CD14-positive monocyte (primary cell): Measurements from ENCODE around the gene GLI1. TPM values are rescaled to one million over a fixed set of nuclear protein-coding genes. Genes with fewer than 3 reads are reported as not detected.

ENCODE experiments used
- DNase-seq, 3 donors: peaks; one replicate each; pipeline ENCODE4 v3.0.0-alpha.2; 2011 to 2022
- H2AFZ ChIP-seq: 2 replicates; pipeline ENCODE4 v1.6.0; 2012; ENCODE audit warnings: mild to moderate bottlenecking, low read depth, low read length, inconsistent platforms; ENCODE audit not compliant: insufficient read depth, poor library complexity, severe bottlenecking
- H3K27ac ChIP-seq, 2 donors: 1 replicate in 1 of 2; 2 replicates in 1 of 2; pipeline ENCODE4 v1.5.1; 2012 to 2013; ENCODE audit warnings: low read length in 2 of 2, control low read depth in 1 of 2, inconsistent platforms in 1 of 2, low read depth in 1 of 2, mild to moderate bottlenecking in 1 of 2
- H3K27me3 ChIP-seq, 2 donors: one replicate each; pipeline versions ENCODE4 v1.6.0 to v1.6.1; 2011 to 2013; ENCODE audit warnings: low read length in 2 of 2; ENCODE audit not compliant: control insufficient read depth in 2 of 2, insufficient read depth in 2 of 2
- H3K36me3 ChIP-seq, 2 donors: replicated peaks in 1 of 2; 1 replicate in 1 of 2; 2 replicates in 1 of 2; pipeline versions ENCODE4 v1.5.1 to v1.6.1; 2012 to 2013; ENCODE audit warnings: low read length in 2 of 2, control low read depth in 1 of 2, inconsistent platforms in 1 of 2, mild to moderate bottlenecking in 1 of 2; ENCODE audit not compliant: insufficient read depth in 2 of 2, control insufficient read depth in 1 of 2
- H3K4me1 ChIP-seq, 2 donors: 1 replicate in 1 of 2; 2 replicates in 1 of 2; pipeline versions ENCODE4 v1.5.1 to v1.6.1; 2012 to 2013; ENCODE audit warnings: low read length in 2 of 2, control low read depth in 1 of 2, inconsistent platforms in 1 of 2, mild to moderate bottlenecking in 1 of 2, moderate library complexity in 1 of 2; ENCODE audit not compliant: insufficient read depth in 2 of 2, control insufficient read depth in 1 of 2
- H3K4me2 ChIP-seq: replicated peaks from 2 replicates; pipeline ENCODE3; 2012; ENCODE audit warnings: low read length, moderate library complexity, mild to moderate bottlenecking; ENCODE audit not compliant: poor library complexity, severe bottlenecking; ENCODE audit errors: extremely low read depth
- H3K4me3 ChIP-seq, 3 experiments: fragments of 200-600 bp in 1 of 3; sonication (generic) in 1 of 3; replicated peaks in 1 of 3; 1 replicate in 2 of 3; 2 replicates in 1 of 3; pipeline ENCODE4 v1.5.1; 2011 to 2013; ENCODE audit warnings: low read length in 3 of 3, mild to moderate bottlenecking in 3 of 3, control low read depth in 2 of 3, low read depth in 2 of 3, inconsistent platforms in 1 of 3, moderate library complexity in 1 of 3
- H3K79me2 ChIP-seq: 2 replicates; pipeline ENCODE4 v1.6.0; 2012; ENCODE audit warnings: mild to moderate bottlenecking, control low read depth, inconsistent platforms, low read length, moderate library complexity; ENCODE audit not compliant: insufficient read depth
- H3K9ac ChIP-seq: 2 replicates; pipeline ENCODE4 v1.6.0; 2017; ENCODE audit warnings: low read length, mild to moderate bottlenecking; ENCODE audit not compliant: insufficient read depth, poor library complexity, severe bottlenecking
- H3K9me3 ChIP-seq, 2 donors: replicated peaks in 1 of 2; 1 replicate in 1 of 2; 2 replicates in 1 of 2; pipeline versions ENCODE4 v1.5.1 to v1.6.1; 2012 to 2013; ENCODE audit warnings: low read length in 2 of 2, control low read depth in 1 of 2; ENCODE audit not compliant: control insufficient read depth in 1 of 2, insufficient read depth in 1 of 2
- H4K20me1 ChIP-seq: 2 replicates; pipeline ENCODE4 v1.6.0; 2012; ENCODE audit warnings: mild to moderate bottlenecking, low read length, control low read depth, moderate library complexity; ENCODE audit not compliant: insufficient read depth
- H3K27ac Mint-ChIP-seq, 7 donors: one replicate each; pipeline ENCODE4 v1.8.0; 2020; ENCODE audit warnings: mild to moderate bottlenecking in 7 of 7, mixed read lengths in 7 of 7, moderate library complexity in 6 of 7, inconsistent platforms in 2 of 7
- H3K27me3 Mint-ChIP-seq, 3 donors: one replicate each; pipeline ENCODE4 v1.8.0; 2021 to 2022; ENCODE audit warnings: low read depth in 3 of 3, mild to moderate bottlenecking in 3 of 3, mixed read lengths in 3 of 3, moderate library complexity in 3 of 3, inconsistent platforms in 1 of 3
- H3K36me3 Mint-ChIP-seq, 2 donors: one replicate each; pipeline ENCODE4 v1.8.0; 2020; ENCODE audit warnings: mixed read lengths in 2 of 2, inconsistent platforms in 1 of 2, mild to moderate bottlenecking in 1 of 2
- H3K4me1 Mint-ChIP-seq: one replicate; pipeline ENCODE4 v1.8.0; 2020; ENCODE audit warnings: mild to moderate bottlenecking, mixed read lengths
- H3K4me3 Mint-ChIP-seq, 2 donors: one replicate each; pipeline ENCODE4 v1.8.0; 2020; ENCODE audit warnings: mild to moderate bottlenecking in 2 of 2, mixed read lengths in 2 of 2, moderate library complexity in 1 of 2
- H3K9me3 Mint-ChIP-seq, 7 donors: one replicate each; pipeline ENCODE4 v1.8.0; 2020 to 2022; ENCODE audit warnings: mixed read lengths in 7 of 7, mild to moderate bottlenecking in 6 of 7, moderate library complexity in 6 of 7, inconsistent platforms in 2 of 7
- WGBS: methylation state at CpG from one replicate; pipeline ENCODE4 v1.1.5; 2013; ENCODE audit warnings: missing lambda C conversion rate; ENCODE audit not compliant: insufficient coverage; 5-methylcytosine and 5-hydroxymethylcytosine counted together
- intact Hi-C, 2 donors: fragments of 100-400 bp; cut with micrococcal nuclease; formaldehyde crosslinking; loops; one replicate each; pipeline versions ENCODE4 v1.15.0 to v1.15.1; 2023
- polyA plus RNA-seq, 3 donors: library from polyadenylated mRNA; depleted of rRNA in 1 of 3; unstranded in 2 of 3; stranded (reverse) in 1 of 3; fragments of 300-500 nt in 2 of 3; fragments of >200 nt in 1 of 3; fragmentation: Illumina TruSeq in 2 of 3; gene quantifications; 1 replicate in 2 of 3; 2 replicates in 1 of 3; pipeline ENCODE4 v1.2.3, GENCODE V29; 2012 to 2021
- TF ChIP-seq, protein P1 (sequence below): fragments of 200-600 bp; IDR thresholded peaks from one replicate; pipeline ENCODE4 v1.8.0; 2022; ENCODE audit warnings: antibody characterized with exemption, mild to moderate bottlenecking

GLI1 gene
- polyA plus RNA-seq, 3 donors: 0.05 TPM; not detected in 2

GRCh38 chr12:57487597-57488401 is 28.2 kb downstream of the GLI1 start, which contains the start of gene MARS1:
Gene MARS1, plus strand, starts transcription at chr12:57488068. Its CDS starts 23 bp downstream, at chr12:57488091.
- H3K36me3 Mint-ChIP-seq: peaks cover 38 to 49% of the 10 kb centered on the region in 2 donors
- H3K9me3 Mint-ChIP-seq: no peaks in the 10 kb centered on the region
- peak; percentile 91 to 94 (median 93) for DNase-seq
- peaks cover 9% of the 10 kb centered on the region for H4K20me1 ChIP-seq
- peak within 1 kb of the TSS; percentile 83 to 97 (median 92) for H3K27ac Mint-ChIP-seq
- H3K36me3 ChIP-seq: peaks cover 33 to 37% of the 10 kb centered on the region in 2 donors
- H3K4me3 ChIP-seq: peak within 1 kb of the TSS; percentile 79 to 92 (median 91)
- H3K27ac ChIP-seq: peak within 1 kb of the TSS; percentile 88 to 92
- no peaks in the 10 kb centered on the region for H3K27me3 ChIP-seq
- peaks cover 16% of the 10 kb centered on the region for H3K79me2 ChIP-seq
- peak within 1 kb of the TSS; percentile 85 for H2AFZ ChIP-seq
- peaks cover 16 to 21% of the 10 kb centered on the region in 2 donors for H3K4me1 ChIP-seq
- H3K9ac ChIP-seq: peak within 1 kb of the TSS; percentile 79
- TF ChIP-seq, protein P1, sequence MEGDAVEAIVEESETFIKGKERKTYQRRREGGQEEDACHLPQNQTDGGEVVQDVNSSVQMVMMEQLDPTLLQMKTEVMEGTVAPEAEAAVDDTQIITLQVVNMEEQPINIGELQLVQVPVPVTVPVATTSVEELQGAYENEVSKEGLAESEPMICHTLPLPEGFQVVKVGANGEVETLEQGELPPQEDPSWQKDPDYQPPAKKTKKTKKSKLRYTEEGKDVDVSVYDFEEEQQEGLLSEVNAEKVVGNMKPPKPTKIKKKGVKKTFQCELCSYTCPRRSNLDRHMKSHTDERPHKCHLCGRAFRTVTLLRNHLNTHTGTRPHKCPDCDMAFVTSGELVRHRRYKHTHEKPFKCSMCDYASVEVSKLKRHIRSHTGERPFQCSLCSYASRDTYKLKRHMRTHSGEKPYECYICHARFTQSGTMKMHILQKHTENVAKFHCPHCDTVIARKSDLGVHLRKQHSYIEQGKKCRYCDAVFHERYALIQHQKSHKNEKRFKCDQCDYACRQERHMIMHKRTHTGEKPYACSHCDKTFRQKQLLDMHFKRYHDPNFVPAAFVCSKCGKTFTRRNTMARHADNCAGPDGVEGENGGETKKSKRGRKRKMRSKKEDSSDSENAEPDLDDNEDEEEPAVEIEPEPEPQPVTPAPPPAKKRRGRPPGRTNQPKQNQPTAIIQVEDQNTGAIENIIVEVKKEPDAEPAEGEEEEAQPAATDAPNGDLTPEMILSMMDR: no peak
- peak within 1 kb of the TSS; percentile 96 for H3K4me2 ChIP-seq
- H3K9me3 ChIP-seq: no peaks in the 10 kb centered on the region
- peaks cover 24% of the 10 kb centered on the region for H3K4me1 Mint-ChIP-seq
- intact Hi-C loops: loop anchor here in 1 of 2 donors (5.0 kb wide), 1 partner anchor 35 kb away; the partner anchor contains the start of genes DDIT3 and MBD6
- no peaks in the 10 kb centered on the region for H3K27me3 Mint-ChIP-seq
- 20% methylated on average over 38 of the region's 47 CpGs for WGBS
- H3K4me3 Mint-ChIP-seq: peak within 1 kb of the TSS; percentile 86 to 93

GRCh38 chr12:57488402-57489156 is 29.0 kb downstream of the GLI1 start:
- Histone ChIP-seq H3K9me3 (no peaks in the 10 kb centered on the region), H2AFZ (peak overlapping the region; percentile 85), H3K4me2 (peak overlapping the region; percentile 96), H3K79me2 (peaks cover 16% of the 10 kb centered on the region), H3K4me3 (peak overlapping the region; percentile 79 to 92 (median 91)), H3K4me1 (peaks cover 16 to 21% of the 10 kb centered on the region in 2 donors), H4K20me1 (peaks cover 11% of the 10 kb centered on the region), H3K27ac (peak overlapping the region; percentile 88 to 92), H3K9ac (peak overlapping the region; percentile 79), H3K27me3 (no peaks in the 10 kb centered on the region), H3K36me3 (peaks cover 35 to 40% of the 10 kb centered on the region in 2 donors)
- Mint-ChIP-seq H3K4me1 (peaks cover 21% of the 10 kb centered on the region), H3K27ac (peak overlapping the region; percentile 83 to 97 (median 92)), H3K9me3 (no peaks in the 10 kb centered on the region), H3K36me3 (peaks cover 37 to 47% of the 10 kb centered on the region in 2 donors), H3K27me3 (no peaks in the 10 kb centered on the region), H3K4me3 (peak overlapping the region; percentile 86 to 93)
- 3% methylated on average over 5 of the region's 11 CpGs for WGBS
- DNase-seq: no peak
- TF ChIP-seq, protein P1: no peak
- intact Hi-C loops: loop anchor here in 1 of 2 donors (5.0 kb wide), 1 partner anchor 34 kb away; the partner anchor contains the start of genes DDIT3 and MBD6
